WTC11 (cell line): ENCODE data around the gene CNIH3. TPM values are rescaled to one million over a fixed set of nuclear protein-coding genes. Genes with fewer than 3 reads are reported as not detected.

ENCODE experiments used
- ATAC-seq: fragments of 200-7000 bp; cut with Tn5 transposase; 2 replicates; pipeline ENCODE4 v1.10.0; 2021; ENCODE audit warnings: mild to moderate bottlenecking, moderate library complexity
- CTCF ChIA-PET: fragments of 300-600 bp; sonication (Branson Sonifier 250); formaldehyde crosslinking; loops from one replicate; lab custom pipeline; 2021; ENCODE audit warnings: antibody characterized with exemption; lab: Charles Lee
- POLR2A ChIA-PET: fragments of 350-600 bp; sonication (Branson Sonifier 250); formaldehyde crosslinking; loops from one replicate; lab custom pipeline; 2021; ENCODE audit warnings: antibody characterized with exemption; lab: Charles Lee
- DNase-seq: peaks from one replicate; pipeline ENCODE4 v3.0.0; 2021; ENCODE audit warnings: low spot score
- H3K27ac Mint-ChIP-seq: 2 replicates; pipeline ENCODE4 v1.8.0; 2021; ENCODE audit warnings: mixed read lengths
- H3K27me3 Mint-ChIP-seq: 2 replicates; pipeline ENCODE4 v1.8.0; 2021; ENCODE audit warnings: low read depth, mild to moderate bottlenecking, moderate library complexity, mixed read lengths
- H3K36me3 Mint-ChIP-seq: 2 replicates; pipeline ENCODE4 v1.8.0; 2021; ENCODE audit warnings: mixed read lengths
- H3K4me1 Mint-ChIP-seq: 2 replicates; pipeline ENCODE4 v1.8.0; 2022; ENCODE audit warnings: mixed read lengths
- H3K4me3 Mint-ChIP-seq: 2 replicates; pipeline ENCODE4 v1.8.0; 2021; ENCODE audit warnings: mild to moderate bottlenecking, moderate library complexity, mixed read lengths
- H3K9me3 Mint-ChIP-seq: 2 replicates; pipeline ENCODE4 v1.8.0; 2021; ENCODE audit warnings: mixed read lengths
- CBFB ChIP-seq: sonication (generic); formaldehyde crosslinking; IDR thresholded peaks from 2 replicates; pipeline ENCODE4 v1.8.1; 2022; ENCODE audit warnings: mild to moderate bottlenecking, low read depth, missing genetic modification reagents
- CTCF ChIP-seq: fragments of 200-600 bp; IDR thresholded peaks from 2 replicates; pipeline ENCODE4 v1.8.0; 2022; ENCODE audit warnings: antibody characterized with exemption
- ERG ChIP-seq: fragments of 250-450 bp; sonication (Bioruptor Pico); IDR thresholded peaks from 2 replicates; pipeline ENCODE4 v1.8.0; 2021; ENCODE audit warnings: mild to moderate bottlenecking
- ESRRA ChIP-seq: sonication (generic); formaldehyde crosslinking; IDR thresholded peaks from 2 replicates; pipeline ENCODE4 v1.8.1; 2022; ENCODE audit warnings: mild to moderate bottlenecking, missing genetic modification reagents, borderline replicate concordance
- GABPB1 ChIP-seq: sonication (generic); formaldehyde crosslinking; IDR thresholded peaks from 2 replicates; pipeline ENCODE4 v1.8.1; 2023; ENCODE audit warnings: mild to moderate bottlenecking, missing genetic modification reagents
- IRF1 ChIP-seq: sonication (generic); formaldehyde crosslinking; IDR thresholded peaks from 2 replicates; pipeline ENCODE4 v1.8.0; 2023; ENCODE audit warnings: missing genetic modification reagents
- IRF2 ChIP-seq: sonication (generic); formaldehyde crosslinking; IDR thresholded peaks from 2 replicates; pipeline ENCODE4 v1.8.0; 2022; ENCODE audit warnings: low read depth, missing genetic modification reagents, borderline replicate concordance
- JAZF1 ChIP-seq: fragments of 250-450 bp; sonication (Bioruptor Pico); IDR thresholded peaks from 2 replicates; pipeline ENCODE4 v1.9.0; 2021; ENCODE audit warnings: moderate library complexity, mild to moderate bottlenecking, inconsistent platforms
- MXD4 ChIP-seq: fragments of 250-450 bp; sonication (Bioruptor Pico); IDR thresholded peaks from 2 replicates; pipeline ENCODE4 v1.8.0; 2021; ENCODE audit warnings: mild to moderate bottlenecking, moderate library complexity, borderline replicate concordance
- PREB ChIP-seq: sonication (generic); formaldehyde crosslinking; IDR thresholded peaks from 2 replicates; pipeline ENCODE4 v1.8.1; 2022; ENCODE audit warnings: mild to moderate bottlenecking, missing genetic modification reagents, moderate library complexity, borderline replicate concordance
- RORB ChIP-seq: fragments of 250-450 bp; sonication (Bioruptor Pico); IDR thresholded peaks from 2 replicates; pipeline ENCODE4 v1.9.0; 2021; ENCODE audit warnings: mild to moderate bottlenecking
- TEAD1 ChIP-seq: sonication (generic); formaldehyde crosslinking; IDR thresholded peaks from 2 replicates; pipeline ENCODE4 v1.8.0; 2022; ENCODE audit warnings: mild to moderate bottlenecking, missing genetic modification reagents
- TP53 ChIP-seq: sonication (generic); formaldehyde crosslinking; IDR thresholded peaks from 2 replicates; pipeline ENCODE4 v1.8.1; 2023; ENCODE audit warnings: mild to moderate bottlenecking, missing genetic modification reagents
- USF2 ChIP-seq: sonication (generic); formaldehyde crosslinking; IDR thresholded peaks from 2 replicates; pipeline ENCODE4 v1.8.1; 2023; ENCODE audit warnings: mild to moderate bottlenecking, missing genetic modification reagents, moderate library complexity
- ZBTB21 ChIP-seq: sonication (generic); formaldehyde crosslinking; IDR thresholded peaks from 2 replicates; pipeline ENCODE4 v1.8.1; 2023; ENCODE audit warnings: mild to moderate bottlenecking, missing genetic modification reagents, borderline replicate concordance
- ZNF219 ChIP-seq: sonication (generic); formaldehyde crosslinking; IDR thresholded peaks from 2 replicates; pipeline ENCODE4 v1.8.0; 2023; ENCODE audit warnings: missing genetic modification reagents, mild to moderate bottlenecking, borderline replicate concordance
- ZNF263 ChIP-seq: sonication (generic); formaldehyde crosslinking; IDR thresholded peaks from 2 replicates; pipeline ENCODE4 v1.8.1; 2022; ENCODE audit warnings: low read depth, mild to moderate bottlenecking, moderate library complexity, missing genetic modification reagents
- ZNF425 ChIP-seq: fragments of 250-450 bp; sonication (Bioruptor Pico); conservative IDR thresholded peaks from 2 replicates; pipeline ENCODE4 v1.9.0; 2021; ENCODE audit warnings: mild to moderate bottlenecking
- ZSCAN18 ChIP-seq: fragments of 250-450 bp; sonication (Bioruptor Pico); IDR thresholded peaks from 2 replicates; pipeline ENCODE4 v2.1.2; 2022; ENCODE audit warnings: mild to moderate bottlenecking, moderate library complexity
- total RNA-seq: library from RNA; stranded (reverse); gene quantifications from 3 replicates; pipeline ENCODE4 v1.2.3, GENCODE V29; 2021

The CNIH3 gene
- total RNA-seq, 1 experiment from 2014 or later: 8.1 TPM

GRCh38 chr1:224722838-224723237 lies 106.7 kb downstream of the CNIH3 start:
- no peaks in the 10 kb centered on the region for H3K9me3 Mint-ChIP-seq
- peaks cover 21% of the 10 kb centered on the region for H3K4me1 Mint-ChIP-seq
- CTCF ChIA-PET: interaction anchor here (0.7 kb wide), 1 partner anchor 129 kb away, joined by 4 read pairs; no protein-coding TSS in a partner anchor
- no peak overlapping the region for H3K4me3 Mint-ChIP-seq
- POLR2A ChIA-PET: interaction anchor here (0.7 kb wide), 1 partner anchor 112 kb away, joined by 3 read pairs; no protein-coding TSS in a partner anchor
- DNase-seq (no peak), ATAC-seq (no peak)
- H3K27me3 Mint-ChIP-seq: no peaks in the 10 kb centered on the region
- TF ChIP-seq CBFB (CRISPR knock-in tag): no peak
- TF ChIP-seq TP53 (CRISPR knock-in tag): no peak
- no peak for TF ChIP-seq JAZF1 (CRISPR knock-in tag)
- no peak for TF ChIP-seq CTCF
- TF ChIP-seq ZSCAN18 (CRISPR knock-in tag): no peak
- no peak for TF ChIP-seq ERG
- TF ChIP-seq IRF1 (CRISPR knock-in tag): no peak
- TF ChIP-seq ZBTB21 (CRISPR knock-in tag): no peak
- no peak for TF ChIP-seq GABPB1 (CRISPR knock-in tag)
- no peak for TF ChIP-seq ZNF425 (CRISPR knock-in tag)
- H3K27ac Mint-ChIP-seq: no peak overlapping the region
- H3K36me3 Mint-ChIP-seq: no peaks in the 10 kb centered on the region

- H3K4me3 Mint-ChIP-seq: no peak overlapping the region
- ChIA-PET POLR2A (no interaction called here), CTCF (interaction anchor here (1.7 kb wide), 1 partner anchor 24 kb away, joined by 5 read pairs; no protein-coding TSS in a partner anchor)
- no peaks in the 10 kb centered on the region for H3K27me3 Mint-ChIP-seq
- no peak overlapping the region for H3K27ac Mint-ChIP-seq
- DNase-seq: no peak
- H3K9me3 Mint-ChIP-seq: no peaks in the 10 kb centered on the region
- H3K4me1 Mint-ChIP-seq: peaks cover 21% of the 10 kb centered on the region
- no peaks in the 10 kb centered on the region for H3K36me3 Mint-ChIP-seq
- ATAC-seq: no peak
- TF ChIP-seq USF2 (CRISPR knock-in tag) (no peak), ZNF219 (CRISPR knock-in tag) (no peak), PREB (CRISPR knock-in tag) (no peak), ESRRA (CRISPR knock-in tag) (no peak), RORB (CRISPR knock-in tag) (no peak), TEAD1 (CRISPR knock-in tag) (no peak), ZNF263 (CRISPR knock-in tag) (no peak), IRF2 (no peak), MXD4 (CRISPR knock-in tag) (no peak)
These were observed 108.4 kb downstream of the CNIH3 start for GRCh38 chr1:224724566-224724965.
